Activated CD8-positive, alpha-beta T cell treated with anti-CD3 and anti-CD28 coated beads for 36 hours (primary cell): ENCODE measurements around the gene TMEM217. TPM values are rescaled to one million over a fixed set of nuclear protein-coding genes. Genes with fewer than 3 reads are reported as not detected.
"Not testable (repeated sequence)": the region's sequence is repeated elsewhere in the genome, so short reads cannot be mapped to it uniquely, and the experiment has no call there.

ENCODE experiments used
- ATAC-seq: fragments of 200-7000 bp; cut with Tn5 transposase; one replicate; pipeline ENCODE4 v1.10.0; 2021; ENCODE audit warnings: mild to moderate bottlenecking, moderate library complexity
- CTCF ChIA-PET: fragments of 350-600 bp; sonication (Branson Sonifier 250); formaldehyde crosslinking; loops from one replicate; lab custom pipeline; 2021; ENCODE audit warnings: antibody characterized with exemption; lab: Charles Lee
- POLR2A ChIA-PET: fragments of 350-600 bp; sonication (Branson Sonifier 250); formaldehyde crosslinking; loops from one replicate; lab custom pipeline; 2021; ENCODE audit warnings: antibody characterized with exemption; lab: Charles Lee
- DNase-seq: peaks from one replicate; pipeline ENCODE4 v3.0.0-alpha.2; 2020
- H3K27ac Mint-ChIP-seq: one replicate; pipeline ENCODE4 v1.8.0; 2021; ENCODE audit warnings: mild to moderate bottlenecking, mixed read lengths
- H3K27me3 Mint-ChIP-seq: one replicate; pipeline ENCODE4 v1.8.0; 2021; ENCODE audit warnings: mixed read lengths
- H3K36me3 Mint-ChIP-seq: one replicate; pipeline ENCODE4 v1.8.0; 2021; ENCODE audit warnings: low read depth, mixed read lengths
- H3K4me1 Mint-ChIP-seq: one replicate; pipeline ENCODE4 v1.8.0; 2021; ENCODE audit warnings: low read depth, mixed read lengths
- H3K4me3 Mint-ChIP-seq: one replicate; pipeline ENCODE4 v1.8.0; 2021; ENCODE audit warnings: mild to moderate bottlenecking, moderate library complexity, mixed read lengths
- H3K9me3 Mint-ChIP-seq: one replicate; pipeline ENCODE4 v1.8.0; 2021; ENCODE audit warnings: mixed read lengths
- intact Hi-C: fragments of 100-400 bp; cut with micrococcal nuclease; formaldehyde crosslinking; loops from one replicate; pipeline ENCODE4 v1.10.0; 2022
- total RNA-seq, 2 experiments: library from RNA; stranded (reverse); gene quantifications; one replicate each; pipeline ENCODE4 v1.2.3, GENCODE V29; 2021
- TF ChIP-seq, protein P1 (sequence below): fragments of 200-600 bp; IDR thresholded peaks from one replicate; pipeline ENCODE4 v1.8.0; 2022; ENCODE audit warnings: antibody characterized with exemption, mild to moderate bottlenecking

The TMEM217 gene
- total RNA-seq, 2 experiments from 2014 or later = 4.0 to 5.7 TPM

DNA sequence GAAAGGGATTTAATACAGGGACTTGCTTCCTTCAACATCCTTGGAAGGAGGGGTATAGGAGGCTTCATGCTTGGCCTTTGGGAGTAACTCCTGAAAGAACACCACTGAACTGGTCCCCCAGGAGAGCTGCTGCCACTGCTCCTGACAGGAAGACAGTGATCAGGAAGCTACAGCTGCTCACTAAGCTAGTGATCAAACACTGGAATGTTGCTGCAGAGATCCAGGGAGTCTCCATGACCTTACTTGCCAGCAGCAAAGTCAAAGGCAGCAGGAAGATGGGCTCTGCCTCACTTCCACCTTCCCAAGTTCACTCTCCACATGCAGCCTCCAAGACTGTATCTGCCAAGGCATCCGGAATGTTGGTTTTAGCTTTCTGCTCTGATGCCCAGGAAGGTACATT is 56.2 kb downstream of the TMEM217 start:
- Mint-ChIP-seq H3K27ac (peak overlapping the region; percentile 17), H3K9me3 (no peaks in the 10 kb centered on the region), H3K4me1 (peaks cover 48% of the 10 kb centered on the region), H3K36me3 (no peaks in the 10 kb centered on the region), H3K27me3 (no peaks in the 10 kb centered on the region), H3K4me3 (no peak overlapping the region)
- ATAC-seq (no peak), DNase-seq (no peak)
- ChIA-PET POLR2A (interaction anchor here (1.0 to 11.8 kb wide), 5 partner anchors 9 to 152 kb away, joined by 3 to 222 read pairs (median 4); partner anchors contain the start of gene PIM1), CTCF (interaction anchor here (1.1 to 2.1 kb wide), 7 partner anchors 9 to 183 kb away, joined by 3 to 8 read pairs (median 5); no protein-coding TSS in a partner anchor)
- intact Hi-C loops = loop anchor here (10.0 kb wide), 1 partner anchor 317 kb away; the partner anchor contains the start of gene C6orf89
- TF ChIP-seq, protein P1, sequence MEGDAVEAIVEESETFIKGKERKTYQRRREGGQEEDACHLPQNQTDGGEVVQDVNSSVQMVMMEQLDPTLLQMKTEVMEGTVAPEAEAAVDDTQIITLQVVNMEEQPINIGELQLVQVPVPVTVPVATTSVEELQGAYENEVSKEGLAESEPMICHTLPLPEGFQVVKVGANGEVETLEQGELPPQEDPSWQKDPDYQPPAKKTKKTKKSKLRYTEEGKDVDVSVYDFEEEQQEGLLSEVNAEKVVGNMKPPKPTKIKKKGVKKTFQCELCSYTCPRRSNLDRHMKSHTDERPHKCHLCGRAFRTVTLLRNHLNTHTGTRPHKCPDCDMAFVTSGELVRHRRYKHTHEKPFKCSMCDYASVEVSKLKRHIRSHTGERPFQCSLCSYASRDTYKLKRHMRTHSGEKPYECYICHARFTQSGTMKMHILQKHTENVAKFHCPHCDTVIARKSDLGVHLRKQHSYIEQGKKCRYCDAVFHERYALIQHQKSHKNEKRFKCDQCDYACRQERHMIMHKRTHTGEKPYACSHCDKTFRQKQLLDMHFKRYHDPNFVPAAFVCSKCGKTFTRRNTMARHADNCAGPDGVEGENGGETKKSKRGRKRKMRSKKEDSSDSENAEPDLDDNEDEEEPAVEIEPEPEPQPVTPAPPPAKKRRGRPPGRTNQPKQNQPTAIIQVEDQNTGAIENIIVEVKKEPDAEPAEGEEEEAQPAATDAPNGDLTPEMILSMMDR = no peak

DNA sequence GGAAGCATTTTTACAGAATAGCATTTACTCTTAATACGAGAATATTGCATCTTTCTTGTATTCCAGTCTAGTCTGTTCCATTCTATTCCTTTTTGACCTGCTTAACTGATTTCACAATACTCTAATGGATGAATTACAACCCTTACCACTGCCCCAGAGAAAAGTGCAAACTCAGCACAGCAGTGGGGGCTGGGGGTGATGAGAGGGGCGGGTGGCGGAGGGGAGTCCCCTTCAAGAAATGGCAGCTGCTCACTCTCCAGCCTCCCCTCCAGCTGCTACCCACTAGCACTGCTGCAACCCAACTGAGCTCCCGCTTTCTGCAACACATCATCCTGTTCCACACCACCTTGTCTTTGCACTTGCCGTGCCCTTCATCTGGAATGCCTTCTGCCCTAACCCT is 57.9 kb downstream of the TMEM217 start:
- intact Hi-C loops = loop anchor here (10.0 kb wide), 1 partner anchor 315 kb away; the partner anchor contains the start of gene C6orf89
- ATAC-seq = no peak

GRCh38 chr6:37196451-37196850 is 61.5 kb downstream of the TMEM217 start:
- ATAC-seq, H3K27me3 Mint-ChIP-seq, intact Hi-C loops, H3K27ac Mint-ChIP-seq, H3K36me3 Mint-ChIP-seq, H3K9me3 Mint-ChIP-seq, H3K4me3 Mint-ChIP-seq, DNase-seq: not testable (repeated sequence)
- ChIA-PET POLR2A (interaction anchor here (1.6 to 2.3 kb wide), 3 partner anchors 8 to 25 kb away, joined by 4 to 9 read pairs (median 8); no protein-coding TSS in a partner anchor), CTCF (interaction anchor here (1.9 to 3.2 kb wide), 2 partner anchors 23 to 178 kb away, joined by 6 to 15 read pairs; no protein-coding TSS in a partner anchor)
- H3K4me1 Mint-ChIP-seq = peaks cover 34% of the 10 kb centered on the region

More for the DNA sequence above, 57.9 kb downstream of the TMEM217 start:
- Mint-ChIP-seq H3K4me1 (peaks cover 33% of the 10 kb centered on the region), H3K27me3 (no peaks in the 10 kb centered on the region), H3K36me3 (no peaks in the 10 kb centered on the region), H3K4me3 (no peak overlapping the region), H3K27ac (no peak overlapping the region), H3K9me3 (no peaks in the 10 kb centered on the region)
- TF ChIP-seq, protein P1 = no peak
- no peak for DNase-seq
- ChIA-PET POLR2A (interaction anchor here (0.9 to 11.8 kb wide), 4 partner anchors 7 to 25 kb away, joined by 3 to 222 read pairs (median 10); partner anchors contain the start of gene PIM1), CTCF (interaction anchor here (1.2 to 3.0 kb wide), 7 partner anchors 10 to 182 kb away, joined by 4 to 11 read pairs (median 7); no protein-coding TSS in a partner anchor)

DNA sequence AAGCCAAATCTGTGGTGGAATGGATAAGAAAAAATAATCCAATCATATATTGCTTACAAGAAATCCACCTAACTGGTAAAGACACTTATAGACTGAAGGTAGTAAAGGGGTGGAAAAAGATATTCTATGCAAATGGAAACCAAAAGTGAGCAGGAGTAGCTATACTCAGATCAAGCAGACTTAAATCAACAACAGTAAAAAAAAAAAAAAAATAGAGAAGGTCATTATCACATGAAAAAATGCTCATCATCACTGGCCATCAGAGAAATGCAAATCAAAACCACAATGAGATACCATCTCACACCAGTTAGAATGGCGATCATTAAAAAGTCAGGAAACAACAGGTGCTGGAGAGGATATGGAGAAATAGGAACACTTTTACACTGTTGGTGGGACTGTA is 63.1 kb downstream of the TMEM217 start:
- CTCF ChIA-PET = interaction anchor here (1.1 to 4.2 kb wide), 11 partner anchors 11 to 176 kb away, joined by 3 to 25 read pairs (median 6); partner anchors contain the start of gene PIM1
- intact Hi-C loops = not testable (repeated sequence)

DNA sequence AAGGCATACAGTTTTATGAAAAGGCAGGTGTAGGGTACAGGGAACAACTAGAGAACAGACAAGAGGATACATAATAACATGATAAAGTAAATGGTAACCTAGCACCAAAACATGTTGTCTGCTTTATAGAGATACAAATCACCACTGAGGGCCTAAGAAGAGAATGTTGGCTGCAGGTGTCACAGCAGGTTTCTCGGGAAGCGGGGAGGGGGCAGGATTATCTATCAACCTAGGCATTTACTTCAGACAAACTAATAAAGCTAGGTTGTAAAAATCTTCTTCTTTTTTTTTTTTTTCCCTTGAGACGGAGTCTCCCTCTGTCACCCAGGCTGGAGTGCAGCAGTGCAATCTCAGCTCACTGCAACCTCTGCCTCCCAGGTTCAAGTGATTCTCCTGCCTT is 65.3 kb downstream of the TMEM217 start:
- Mint-ChIP-seq H3K4me3 (no peak overlapping the region), H3K27me3 (no peaks in the 10 kb centered on the region), H3K27ac (peak overlapping the region; percentile 79), H3K4me1 (peaks cover 52% of the 10 kb centered on the region), H3K9me3 (peaks cover 1% of the 10 kb centered on the region), H3K36me3 (no peaks in the 10 kb centered on the region)
- POLR2A ChIA-PET = interaction anchor here (2.2 to 3.3 kb wide), 3 partner anchors 9 to 20 kb away, joined by 7 to 21 read pairs (median 11); no protein-coding TSS in a partner anchor
- ATAC-seq = no peak
- TF ChIP-seq, protein P1 = no peak
- CTCF ChIA-PET = interaction anchor here (1.8 to 4.2 kb wide), 3 partner anchors 9 to 163 kb away, joined by 5 to 25 read pairs (median 19); no protein-coding TSS in a partner anchor
- intact Hi-C loops = no loop called here
- DNase-seq = no peak

More for the DNA sequence above, 63.1 kb downstream of the TMEM217 start:
- peak; percentile 37 for ATAC-seq
- POLR2A ChIA-PET = interaction anchor here (0.7 to 3.3 kb wide), 4 partner anchors 18 to 320 kb away, joined by 3 to 21 read pairs (median 4); partner anchors contain the start of gene PPIL1
- H3K9me3 Mint-ChIP-seq, H3K27me3 Mint-ChIP-seq, DNase-seq, H3K4me3 Mint-ChIP-seq, H3K36me3 Mint-ChIP-seq: not testable (repeated sequence)
- Mint-ChIP-seq H3K27ac (peak overlapping the region; percentile 77), H3K4me1 (peaks cover 39% of the 10 kb centered on the region)
